GM11168 (cell line): Measurements from ENCODE around the gene CHST11.
"Not testable (repeated sequence)": the region's sequence is repeated elsewhere in the genome, so short reads cannot be mapped to it uniquely, and the experiment has no call there.

Experiments
- in situ Hi-C: fragments of 300-500 bp; cut with MboI; formaldehyde crosslinking; loops from one replicate; pipeline ENCODE4 v1.12.0; 2022; ENCODE audit warnings: low sequenced_read_pairs; ENCODE audit not compliant: unreplicated experiment

The CHST11 gene

GRCh38 chr12:104802208-104802607 is 345.5 kb downstream of the CHST11 start:
- in situ Hi-C loops: no loop called here

- in situ Hi-C loops: no loop called here
These were observed 348.4 kb downstream of the CHST11 start for GRCh38 chr12:104805186-104805585.

GRCh38 chr12:104806194-104806593 is 349.4 kb downstream of the CHST11 start:
- in situ Hi-C loops: not testable (repeated sequence)

- in situ Hi-C loops: no loop called here
These were observed 352.5 kb downstream of the CHST11 start for GRCh38 chr12:104809251-104809650.

GRCh38 chr12:104809706-104810385 is 353.1 kb downstream of the CHST11 start:
- in situ Hi-C loops: no loop called here
